HG02981 (cell line): ENCODE measurements around the gene SLX4IP.

Experiments used
- ATAC-seq: cut with Tn5 transposase; IDR thresholded peaks from one replicate; pipeline ENCODE4 v1.9.1; 2021; ENCODE audit warnings: mild to moderate bottlenecking, moderate library complexity; ENCODE audit not compliant: unreplicated experiment

Gene SLX4IP

GRCh38 chr20:10547276-10548114 lies 112.4 kb downstream of the SLX4IP start:
- ATAC-seq: no peak

- no peak for ATAC-seq
Observed at GRCh38 chr20:10549511-10549910, 114.4 kb downstream of the SLX4IP start.

- ATAC-seq: no peak
Observed at GRCh38 chr20:10550204-10551118, 115.4 kb downstream of the SLX4IP start.

- ATAC-seq: no peak
Observed at GRCh38 chr20:10551732-10552724, 116.9 kb downstream of the SLX4IP start.

- ATAC-seq: peak; percentile 69
Observed at GRCh38 chr20:10553326-10553984, 118.3 kb downstream of the SLX4IP start.

- no peak for ATAC-seq
Observed at GRCh38 chr20:10554285-10554684, 119.2 kb downstream of the SLX4IP start.

GRCh38 chr20:10555393-10555792 lies 120.3 kb downstream of the SLX4IP start:
- ATAC-seq: no peak

GRCh38 chr20:10555865-10556308 lies 120.8 kb downstream of the SLX4IP start:
- ATAC-seq: no peak

- ATAC-seq: no peak
Observed at GRCh38 chr20:10556519-10557083, 121.5 kb downstream of the SLX4IP start.

- no peak for ATAC-seq
Observed at GRCh38 chr20:10557685-10558084, 122.6 kb downstream of the SLX4IP start.

- ATAC-seq: peak; percentile 95
Observed at GRCh38 chr20:10558635-10559187, 123.6 kb downstream of the SLX4IP start.

GRCh38 chr20:10559266-10559665 lies 124.2 kb downstream of the SLX4IP start:
- ATAC-seq: no peak

GRCh38 chr20:10560686-10561085 lies 125.6 kb downstream of the SLX4IP start:
- no peak for ATAC-seq

- no peak for ATAC-seq
Observed at GRCh38 chr20:10561302-10561701, 126.2 kb downstream of the SLX4IP start.

GRCh38 chr20:10562899-10563298 lies 127.8 kb downstream of the SLX4IP start:
- ATAC-seq: no peak

GRCh38 chr20:10563935-10564492 lies 128.9 kb downstream of the SLX4IP start:
- no peak for ATAC-seq

- no peak for ATAC-seq
Observed at GRCh38 chr20:10565191-10565921, 130.3 kb downstream of the SLX4IP start.
